ENCODE results near the gene DPP6.

The DPP6 gene

DNA sequence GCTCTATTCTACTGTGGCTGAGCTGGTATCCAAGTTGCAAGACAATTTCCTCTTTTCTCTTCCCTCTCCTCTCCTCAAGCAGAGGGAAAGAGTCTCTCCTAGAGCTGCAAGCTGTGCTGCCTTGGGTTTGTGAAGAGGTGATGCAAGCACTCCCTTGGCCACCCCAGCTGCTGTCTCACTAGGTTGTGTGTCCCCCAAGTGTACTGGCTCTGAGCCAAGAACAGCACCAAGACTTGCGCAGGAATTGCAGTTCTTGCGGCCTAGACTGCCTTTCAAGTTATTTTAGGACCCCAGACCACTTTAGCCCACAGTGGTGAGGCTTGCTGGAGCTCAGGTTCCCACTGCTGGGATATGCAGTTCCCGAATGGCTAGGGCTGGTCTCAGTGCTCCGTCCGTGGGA lies 411.6 kb downstream of the DPP6 start:
- Histone ChIP-seq H3K9ac (ENCODE audit: low read depth, low read length) (no peak overlapping the region), H3K4me1 (ENCODE audit: insufficient read depth, low read length) (no peaks in the 10 kb centered on the region), H3K9me3 (ENCODE audit: control insufficient read depth, insufficient read depth, low read length) (no peaks in the 10 kb centered on the region), H3K36me3 (ENCODE audit: insufficient read depth, low read length) (no peaks in the 10 kb centered on the region)

DNA sequence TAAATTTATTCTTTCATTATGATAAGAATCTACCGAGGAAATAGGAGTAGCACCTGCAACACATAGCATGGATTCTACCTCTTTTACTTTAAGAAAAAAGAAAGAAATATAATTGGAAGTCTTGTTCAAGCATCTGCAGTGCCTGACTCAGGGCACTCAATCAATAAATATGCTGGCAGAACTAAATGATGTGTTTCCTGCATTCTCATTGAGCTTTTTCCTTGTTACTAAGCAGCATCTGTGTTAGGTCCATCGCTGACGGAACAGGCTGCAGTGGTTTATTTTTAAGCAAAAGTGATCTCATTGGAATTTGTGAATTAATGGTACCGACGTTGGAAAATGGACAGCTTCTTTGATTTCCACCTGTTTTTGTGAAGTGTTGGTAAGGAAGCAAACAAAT lies 417.5 kb downstream of the DPP6 start:
- no peaks in the 10 kb centered on the region for H3K9me3 ChIP-seq (ENCODE audit: control insufficient read depth, insufficient read depth, low read length)
- no peak overlapping the region for H3K9ac ChIP-seq (ENCODE audit: low read depth, low read length)
- no peaks in the 10 kb centered on the region for H3K4me1 ChIP-seq (ENCODE audit: insufficient read depth, low read length)
- no peaks in the 10 kb centered on the region for H3K36me3 ChIP-seq (ENCODE audit: insufficient read depth, low read length)

DNA sequence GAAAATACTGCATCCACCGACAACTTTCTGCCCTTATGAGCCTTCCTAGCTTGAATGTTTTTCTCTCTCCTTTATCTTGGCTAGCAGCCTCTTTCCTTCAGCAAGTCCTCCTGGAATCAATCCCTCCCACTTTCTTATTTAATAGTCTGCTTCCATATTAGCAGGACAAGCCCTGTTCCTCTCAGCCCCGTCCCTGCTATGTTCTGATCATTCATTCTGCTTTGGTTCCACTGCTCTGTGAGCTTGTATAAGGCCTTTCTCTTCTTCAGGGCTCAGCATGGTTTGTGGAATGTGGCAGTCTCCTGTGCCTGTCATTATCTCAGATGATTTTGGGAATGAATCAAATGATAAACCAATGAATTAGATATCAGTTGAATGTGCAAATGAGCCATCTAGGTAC lies 420.1 kb downstream of the DPP6 start:
- Histone ChIP-seq H3K36me3 (ENCODE audit: insufficient read depth, low read length) (no peaks in the 10 kb centered on the region), H3K4me1 (ENCODE audit: insufficient read depth, low read length) (no peaks in the 10 kb centered on the region), H3K9ac (ENCODE audit: low read depth, low read length) (no peak overlapping the region), H3K9me3 (ENCODE audit: control insufficient read depth, insufficient read depth, low read length) (no peaks in the 10 kb centered on the region)

DNA sequence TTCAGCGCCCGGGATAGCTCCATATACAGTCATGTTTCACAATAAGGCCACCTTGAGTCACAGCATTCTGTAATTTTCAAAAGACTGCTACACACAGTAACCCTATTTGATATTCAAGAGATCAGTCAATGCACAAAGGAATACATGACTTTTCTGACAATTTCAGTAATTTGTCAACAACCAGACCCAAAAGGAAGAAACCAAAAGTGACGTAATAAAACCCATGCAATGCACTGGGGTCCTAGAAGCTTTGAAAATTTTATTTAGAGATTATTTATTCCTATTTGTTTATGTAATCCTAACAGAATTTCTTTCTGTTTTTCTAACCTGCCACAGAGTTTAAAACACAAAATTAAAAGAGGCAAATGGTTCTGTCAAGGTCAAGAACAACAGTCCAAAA lies 421.2 kb downstream of the DPP6 start:
- no peaks in the 10 kb centered on the region for H3K36me3 ChIP-seq (ENCODE audit: insufficient read depth, low read length)
- H3K9me3 ChIP-seq (ENCODE audit: control insufficient read depth, insufficient read depth, low read length) = no peaks in the 10 kb centered on the region
- no peak overlapping the region for H3K9ac ChIP-seq (ENCODE audit: low read depth, low read length)
- no peaks in the 10 kb centered on the region for H3K4me1 ChIP-seq (ENCODE audit: insufficient read depth, low read length)

DNA sequence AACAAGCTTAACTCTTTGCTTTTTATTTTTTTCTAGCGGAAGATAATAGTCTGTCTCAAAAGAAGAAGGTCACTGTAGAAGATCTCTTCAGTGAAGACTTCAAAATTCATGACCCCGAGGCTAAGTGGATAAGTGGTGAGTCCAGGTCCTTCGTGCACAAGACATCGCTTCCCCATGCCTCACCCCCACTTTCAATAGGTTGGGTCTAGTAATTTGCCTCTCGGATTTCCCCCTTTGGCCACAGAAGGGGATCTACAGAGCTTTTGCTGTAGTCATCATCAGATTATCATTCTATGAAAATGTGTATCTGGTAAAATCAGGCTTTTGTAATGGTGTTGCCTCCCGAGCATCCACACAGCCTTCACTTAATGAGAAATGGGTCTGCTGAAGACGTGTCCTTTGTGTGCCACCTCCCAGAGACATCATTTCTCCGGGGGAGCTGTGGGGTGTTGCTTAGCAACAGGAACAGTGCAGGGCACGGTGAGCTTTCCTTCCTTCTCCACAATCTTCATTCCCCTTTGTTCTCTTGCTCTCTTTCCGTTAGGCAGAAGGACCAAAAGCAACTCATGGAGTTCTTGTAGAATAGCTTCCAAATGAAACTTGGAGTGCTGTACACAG lies 422.8 kb downstream of the DPP6 start:
- H3K36me3 ChIP-seq (ENCODE audit: insufficient read depth, low read length) = no peaks in the 10 kb centered on the region
- no peaks in the 10 kb centered on the region for H3K9me3 ChIP-seq (ENCODE audit: control insufficient read depth, insufficient read depth, low read length)
- no peak overlapping the region for H3K9ac ChIP-seq (ENCODE audit: low read depth, low read length)
- no peaks in the 10 kb centered on the region for H3K4me1 ChIP-seq (ENCODE audit: insufficient read depth, low read length)

DNA sequence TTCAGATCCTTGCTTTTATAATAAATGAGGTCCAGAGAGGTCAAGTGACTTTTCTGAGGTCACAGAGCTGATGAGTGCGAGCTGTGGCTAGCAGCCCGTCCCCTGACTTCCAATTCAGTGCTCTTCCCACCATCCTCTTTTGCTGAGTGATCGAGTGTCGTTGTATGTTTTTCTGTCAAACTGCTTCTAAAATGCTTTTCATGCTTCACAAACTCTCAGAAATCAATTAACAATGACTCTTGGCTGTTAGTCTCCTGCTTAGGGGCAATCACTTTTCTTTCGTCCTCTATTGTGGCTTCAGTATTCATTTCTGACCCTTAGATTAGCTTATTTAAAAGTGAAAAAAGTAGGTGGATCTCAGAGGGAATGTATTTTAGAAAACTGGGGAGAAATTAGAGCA lies 423.7 kb downstream of the DPP6 start:
- Histone ChIP-seq H3K9ac (ENCODE audit: low read depth, low read length) (no peak overlapping the region), H3K9me3 (ENCODE audit: control insufficient read depth, insufficient read depth, low read length) (no peaks in the 10 kb centered on the region), H3K4me1 (ENCODE audit: insufficient read depth, low read length) (no peaks in the 10 kb centered on the region), H3K36me3 (ENCODE audit: insufficient read depth, low read length) (no peaks in the 10 kb centered on the region)

DNA sequence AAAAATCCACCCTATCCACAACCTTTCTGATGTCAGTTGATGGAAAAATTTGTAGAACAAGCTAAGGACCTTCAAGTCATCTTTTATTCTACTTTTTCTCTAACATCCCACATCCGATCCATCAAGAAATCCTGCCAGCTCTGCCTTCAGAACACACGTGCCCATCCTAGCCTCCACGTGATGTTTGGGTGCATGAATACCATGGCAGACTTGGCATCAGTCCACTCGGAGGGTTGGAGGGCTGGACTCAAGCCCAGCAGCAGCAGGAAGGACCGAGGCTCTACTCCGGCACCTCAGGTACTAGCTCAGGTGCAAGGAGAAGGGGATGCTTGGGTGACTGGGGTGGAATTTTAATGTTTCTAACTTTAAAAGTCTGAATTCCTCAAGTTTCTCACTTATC lies 428.6 kb downstream of the DPP6 start:
- Histone ChIP-seq H3K36me3 (ENCODE audit: insufficient read depth, low read length) (no peaks in the 10 kb centered on the region), H3K9me3 (ENCODE audit: control insufficient read depth, insufficient read depth, low read length) (no peaks in the 10 kb centered on the region), H3K9ac (ENCODE audit: low read depth, low read length) (no peak overlapping the region), H3K4me1 (ENCODE audit: insufficient read depth, low read length) (no peaks in the 10 kb centered on the region)

DNA sequence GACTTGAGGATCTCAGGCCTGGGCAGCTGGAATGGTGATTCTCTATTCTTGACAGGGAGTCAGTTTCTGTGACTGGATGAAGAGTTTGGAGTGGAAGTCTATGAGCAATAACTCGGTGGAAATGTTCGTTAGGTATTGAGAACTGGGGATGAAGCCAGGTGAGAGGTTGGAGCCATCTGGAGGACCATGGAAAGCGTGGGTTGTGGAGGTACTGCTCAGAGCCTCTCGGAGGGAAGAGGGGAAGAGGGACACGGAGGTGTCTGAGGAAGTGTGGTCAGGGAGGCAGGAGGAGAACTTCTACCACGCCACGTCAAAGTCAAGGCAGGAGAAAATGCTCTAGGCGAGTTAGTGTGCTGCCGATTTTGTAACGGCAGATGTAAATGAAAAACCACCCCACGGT lies 430.7 kb downstream of the DPP6 start:
- Histone ChIP-seq H3K9ac (ENCODE audit: low read depth, low read length) (no peak overlapping the region), H3K9me3 (ENCODE audit: control insufficient read depth, insufficient read depth, low read length) (no peaks in the 10 kb centered on the region), H3K36me3 (ENCODE audit: insufficient read depth, low read length) (no peaks in the 10 kb centered on the region), H3K4me1 (ENCODE audit: insufficient read depth, low read length) (no peaks in the 10 kb centered on the region)

DNA sequence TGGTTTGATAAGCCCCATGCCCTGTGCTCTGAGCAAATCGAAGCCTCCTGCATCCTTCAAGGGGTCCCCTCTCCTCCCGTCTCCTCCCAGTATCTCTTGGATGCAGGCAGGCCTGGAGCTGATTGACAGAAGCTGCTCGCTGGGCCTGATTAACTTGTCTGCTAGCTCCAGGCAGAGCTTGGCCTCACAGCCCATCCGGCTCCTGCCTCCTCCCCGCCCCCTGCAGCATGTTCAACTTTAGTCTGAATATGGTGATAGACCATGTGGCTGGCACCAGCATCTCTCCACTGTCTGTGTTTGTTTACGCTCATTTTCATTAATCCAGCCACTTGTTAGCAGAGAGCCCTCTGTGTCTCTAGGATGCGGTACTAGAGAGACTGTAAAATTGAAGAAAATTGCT lies 432.2 kb downstream of the DPP6 start:
- Histone ChIP-seq H3K4me1 (ENCODE audit: insufficient read depth, low read length) (no peaks in the 10 kb centered on the region), H3K9me3 (ENCODE audit: control insufficient read depth, insufficient read depth, low read length) (no peaks in the 10 kb centered on the region), H3K36me3 (ENCODE audit: insufficient read depth, low read length) (no peaks in the 10 kb centered on the region), H3K9ac (ENCODE audit: low read depth, low read length) (no peak overlapping the region)

DNA sequence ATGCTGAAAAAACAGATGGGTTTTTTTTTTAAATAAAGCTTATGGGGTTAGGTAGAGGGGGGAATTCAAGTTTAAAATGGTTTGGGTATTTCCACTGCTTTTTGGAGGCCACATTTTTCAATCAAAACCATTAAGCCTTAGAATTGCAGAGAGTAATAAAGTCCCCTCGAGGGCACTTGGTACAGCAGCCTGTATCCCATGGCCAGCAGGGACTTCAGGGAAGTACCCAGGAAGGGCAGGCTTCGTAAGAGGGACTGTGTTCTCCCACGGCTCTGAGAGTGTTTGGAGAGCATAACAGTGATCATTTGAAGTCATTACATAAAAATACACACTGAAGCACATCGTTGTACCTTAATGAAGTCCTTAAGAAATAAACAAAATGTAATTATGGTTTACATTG lies 432.7 kb downstream of the DPP6 start:
- H3K4me1 ChIP-seq (ENCODE audit: insufficient read depth, low read length) = no peaks in the 10 kb centered on the region
- H3K36me3 ChIP-seq (ENCODE audit: insufficient read depth, low read length) = no peaks in the 10 kb centered on the region
- no peak overlapping the region for H3K9ac ChIP-seq (ENCODE audit: low read depth, low read length)
- no peaks in the 10 kb centered on the region for H3K9me3 ChIP-seq (ENCODE audit: control insufficient read depth, insufficient read depth, low read length)

DNA sequence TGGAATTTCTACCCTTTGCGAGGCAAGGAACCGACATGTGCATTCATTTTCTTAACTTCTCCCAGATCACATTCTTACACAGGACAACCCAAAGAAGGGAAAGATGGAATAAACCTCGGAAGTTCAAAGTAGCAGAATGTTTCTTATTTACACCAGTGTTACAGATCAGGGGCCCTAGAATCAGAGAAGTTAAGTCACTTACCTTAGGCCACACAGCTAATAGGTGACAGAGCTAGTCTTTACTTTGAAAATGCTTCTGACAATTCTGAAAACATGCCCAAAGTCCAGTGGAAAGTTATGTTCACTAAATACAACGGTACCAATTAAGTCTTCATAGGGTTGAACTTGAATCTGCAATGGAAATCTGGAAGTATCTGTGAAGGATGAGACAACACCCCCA lies 437.7 kb downstream of the DPP6 start:
- no peaks in the 10 kb centered on the region for H3K36me3 ChIP-seq (ENCODE audit: insufficient read depth, low read length)
- no peak overlapping the region for H3K9ac ChIP-seq (ENCODE audit: low read depth, low read length)
- no peaks in the 10 kb centered on the region for H3K9me3 ChIP-seq (ENCODE audit: control insufficient read depth, insufficient read depth, low read length)
- no peaks in the 10 kb centered on the region for H3K4me1 ChIP-seq (ENCODE audit: insufficient read depth, low read length)

DNA sequence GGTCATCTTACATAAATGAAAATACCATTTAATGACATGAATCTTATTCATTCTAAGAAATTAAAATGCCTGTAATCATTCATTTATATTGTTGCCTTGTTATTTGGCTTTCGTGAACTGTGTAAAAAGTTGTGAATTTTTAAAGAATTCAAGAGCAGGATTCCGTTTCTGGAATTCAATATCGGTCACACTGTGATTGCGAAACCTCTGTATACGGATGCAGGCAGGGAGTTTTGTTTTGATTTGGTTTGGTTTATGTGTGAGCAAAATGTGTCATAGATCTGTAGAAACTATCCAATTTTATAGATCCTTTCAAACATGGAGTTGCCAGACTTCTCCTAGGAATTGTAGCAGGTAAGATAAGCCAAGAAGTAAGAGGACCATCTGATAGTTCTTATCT lies 441.4 kb downstream of the DPP6 start:
- H3K9ac ChIP-seq (ENCODE audit: low read depth, low read length) = no peak overlapping the region

DNA sequence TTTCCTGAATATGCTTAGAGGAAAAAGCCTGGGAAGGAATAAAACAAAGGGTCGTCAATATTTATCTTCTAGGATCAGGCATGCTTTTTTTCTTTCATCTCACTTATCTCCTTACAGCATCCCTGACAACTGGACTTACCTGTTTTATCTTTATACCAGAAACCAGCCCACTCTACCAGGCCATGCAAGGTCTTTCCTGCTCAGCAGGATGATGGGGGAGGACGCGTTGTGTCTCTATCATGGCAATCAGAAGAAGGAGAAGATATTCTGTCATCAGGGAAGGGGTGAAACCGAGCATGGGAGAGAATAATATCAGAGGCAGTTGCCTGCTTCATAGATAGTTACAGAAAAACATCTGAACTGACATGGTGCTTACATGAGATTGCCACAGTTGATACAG lies 445.6 kb downstream of the DPP6 start:
- H3K4me1 ChIP-seq (ENCODE audit: insufficient read depth, low read length) = no peaks in the 10 kb centered on the region
- no peak overlapping the region for H3K9ac ChIP-seq (ENCODE audit: low read depth, low read length)
- H3K36me3 ChIP-seq (ENCODE audit: insufficient read depth, low read length) = no peaks in the 10 kb centered on the region
- no peaks in the 10 kb centered on the region for H3K9me3 ChIP-seq (ENCODE audit: control insufficient read depth, insufficient read depth, low read length)

More for the DNA sequence above, 441.4 kb downstream of the DPP6 start:
- no peaks in the 10 kb centered on the region for H3K9me3 ChIP-seq (ENCODE audit: control insufficient read depth, insufficient read depth, low read length)
- no peaks in the 10 kb centered on the region for H3K36me3 ChIP-seq (ENCODE audit: insufficient read depth, low read length)
- H3K4me1 ChIP-seq (ENCODE audit: insufficient read depth, low read length) = no peaks in the 10 kb centered on the region

DNA sequence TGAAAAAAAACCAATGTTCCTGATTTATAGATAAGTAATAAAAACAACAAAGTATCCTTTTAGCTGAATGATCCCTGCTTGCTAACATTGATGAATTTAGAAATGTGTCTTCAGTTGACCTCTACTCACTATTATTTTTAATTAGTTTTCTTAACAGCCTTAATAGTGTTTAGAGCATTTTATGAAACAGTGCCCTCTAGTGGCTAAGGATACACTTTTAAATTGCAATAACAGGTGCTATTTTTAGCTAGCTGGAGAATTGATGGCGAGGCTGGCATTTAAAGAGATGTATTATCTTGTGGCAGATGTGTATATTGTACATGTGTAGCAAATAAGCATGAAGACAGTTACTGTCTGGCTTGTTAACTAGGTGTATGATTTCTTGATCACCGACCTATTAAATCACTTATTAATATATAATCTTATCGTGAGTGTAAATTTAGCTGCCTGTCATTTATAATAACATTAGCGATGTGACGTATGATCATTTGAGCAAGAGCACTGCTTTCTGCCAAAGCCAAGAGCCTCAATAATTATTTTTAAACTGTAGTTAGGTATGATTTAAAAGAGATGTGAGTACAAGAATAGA lies 451.9 kb downstream of the DPP6 start:
- Histone ChIP-seq H3K36me3 (ENCODE audit: insufficient read depth, low read length) (no peaks in the 10 kb centered on the region), H3K9me3 (ENCODE audit: control insufficient read depth, insufficient read depth, low read length) (no peaks in the 10 kb centered on the region), H3K4me1 (ENCODE audit: insufficient read depth, low read length) (no peaks in the 10 kb centered on the region), H3K9ac (ENCODE audit: low read depth, low read length) (no peak overlapping the region)

DNA sequence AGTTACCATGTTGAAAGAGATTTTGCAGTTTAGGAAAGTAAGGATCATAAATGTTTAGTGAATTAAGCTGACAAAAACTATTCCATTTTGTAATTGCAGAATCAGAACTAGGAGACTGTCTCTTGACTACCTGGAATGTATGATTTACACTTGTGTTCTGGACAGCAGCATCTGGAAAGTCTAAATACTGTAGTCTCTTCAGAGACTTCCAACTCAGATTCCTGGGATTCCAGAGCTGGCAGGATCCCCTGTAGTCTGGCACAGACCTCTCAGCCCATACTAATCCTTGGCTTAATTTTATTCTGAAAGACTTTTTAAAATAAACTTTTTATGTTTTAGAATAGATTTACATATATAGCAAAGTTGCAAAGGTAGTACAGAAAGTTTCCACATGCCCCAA lies 452.7 kb downstream of the DPP6 start:
- Histone ChIP-seq H3K4me1 (ENCODE audit: insufficient read depth, low read length) (no peaks in the 10 kb centered on the region), H3K9me3 (ENCODE audit: control insufficient read depth, insufficient read depth, low read length) (no peaks in the 10 kb centered on the region), H3K36me3 (ENCODE audit: insufficient read depth, low read length) (no peaks in the 10 kb centered on the region), H3K9ac (ENCODE audit: low read depth, low read length) (no peak overlapping the region)

DNA sequence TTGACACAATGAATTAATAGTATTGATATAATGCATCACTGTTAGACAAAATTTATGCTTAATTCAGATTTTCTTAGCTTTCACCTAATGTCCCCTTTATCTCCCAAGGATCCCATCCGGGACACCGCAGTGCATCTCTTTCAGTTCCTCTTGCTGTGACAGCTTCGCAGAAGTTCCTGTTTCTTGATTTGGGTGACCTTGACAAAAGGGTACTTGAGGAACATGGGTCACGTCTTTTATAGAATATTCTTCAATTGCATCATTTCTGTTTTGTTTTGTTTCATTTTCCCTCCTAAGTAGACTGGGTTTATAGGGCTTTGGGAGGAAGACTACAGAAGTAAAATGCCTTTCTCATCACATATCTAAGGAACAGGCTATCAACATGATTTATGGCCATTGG lies 453.2 kb downstream of the DPP6 start:
- no peaks in the 10 kb centered on the region for H3K9me3 ChIP-seq (ENCODE audit: control insufficient read depth, insufficient read depth, low read length)
- no peaks in the 10 kb centered on the region for H3K4me1 ChIP-seq (ENCODE audit: insufficient read depth, low read length)
- no peaks in the 10 kb centered on the region for H3K36me3 ChIP-seq (ENCODE audit: insufficient read depth, low read length)
- no peak overlapping the region for H3K9ac ChIP-seq (ENCODE audit: low read depth, low read length)

All from ES-I3 (cell line).